Measurements from ENCODE around the gene NUMBL. TPM values are rescaled to one million over a fixed set of nuclear protein-coding genes. Genes with fewer than 3 reads are reported as not detected.

NUMBL gene
- total RNA-seq, 1 donor from 2014 or later = 6.4 TPM

DNA sequence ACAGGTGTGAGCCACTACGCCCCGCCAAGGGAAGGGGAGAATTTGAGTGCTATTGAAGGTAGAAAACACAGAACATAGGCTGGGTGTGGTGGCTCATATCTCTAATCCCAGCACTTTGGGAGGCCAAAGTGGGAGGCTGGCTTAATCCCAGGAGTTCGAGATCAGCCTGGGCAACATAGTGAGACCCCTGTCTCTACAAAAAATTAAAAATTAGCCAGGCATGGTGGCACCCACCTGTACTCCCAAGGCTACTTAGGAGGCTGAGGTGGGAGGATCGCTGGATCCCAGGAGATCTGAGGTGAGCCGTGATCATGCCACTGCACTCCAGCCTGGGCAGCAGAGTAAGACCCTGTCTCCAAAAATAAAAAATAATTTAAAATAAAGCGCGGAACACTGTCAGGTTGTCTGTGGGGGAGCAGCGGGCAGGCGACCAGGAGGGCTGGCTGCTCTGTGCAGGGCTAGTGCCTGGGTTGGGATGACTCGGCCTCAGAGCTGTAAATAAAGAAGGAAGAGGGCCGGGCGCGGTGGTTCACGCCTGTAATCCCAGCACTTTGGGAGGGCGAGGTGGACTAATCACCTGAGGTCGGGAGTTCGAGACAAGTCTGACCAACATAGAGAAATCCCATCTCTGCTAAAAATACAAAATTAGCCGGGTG, 48.3 kb downstream of the NUMBL start:
- no peaks in the 10 kb centered on the region for H3K9me3 Mint-ChIP-seq

DNA sequence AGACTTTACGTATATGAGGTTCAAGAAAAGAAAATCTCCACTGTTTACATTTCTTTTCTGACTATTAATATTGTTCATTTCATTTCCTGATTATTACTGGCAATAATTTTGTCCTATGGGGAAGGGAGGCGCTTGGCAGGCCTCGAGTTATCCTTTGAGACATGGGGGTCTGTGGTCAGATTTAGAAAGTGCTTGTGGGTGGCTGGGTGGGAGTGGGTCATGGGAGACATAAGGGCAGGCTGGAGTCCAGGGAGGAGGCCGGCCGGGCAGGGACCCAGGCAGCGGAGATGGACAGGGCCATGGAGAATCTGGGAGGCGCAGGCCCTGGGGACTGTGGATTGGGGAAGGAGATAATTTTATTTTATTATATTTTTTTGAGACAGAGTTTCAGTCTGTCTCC, 49.2 kb downstream of the NUMBL start:
- H3F3A ChIP-seq (ENCODE audit: low read depth) = no peaks in the 10 kb centered on the region
- H3K9me3 ChIP-seq (ENCODE audit: low read depth) = no peaks in the 10 kb centered on the region
- H3K4me2 ChIP-seq = no peak overlapping the region
- no peaks in the 10 kb centered on the region for H3K36me3 ChIP-seq
- H3K4me1 ChIP-seq = no peaks in the 10 kb centered on the region
- no peak overlapping the region for H3K27ac ChIP-seq
- H3K36me3 Mint-ChIP-seq = no peaks in the 10 kb centered on the region
- H2AFZ ChIP-seq (replicated peaks) = no peak overlapping the region
- no peak overlapping the region for H3K27ac Mint-ChIP-seq
- H3K27me3 Mint-ChIP-seq (ENCODE audit: insufficient read depth, low read depth) = peaks cover 3% of the 10 kb centered on the region
- H3K79me2 ChIP-seq (ENCODE audit: low read depth) = no peaks in the 10 kb centered on the region
- TF ChIP-seq EZH2phosphoT487 (IDR thresholded peaks at IDR 0.05) (no peak), EZH2 (IDR thresholded peaks at IDR 0.05) (no peak)
- TF ChIP-seq, protein P1, sequence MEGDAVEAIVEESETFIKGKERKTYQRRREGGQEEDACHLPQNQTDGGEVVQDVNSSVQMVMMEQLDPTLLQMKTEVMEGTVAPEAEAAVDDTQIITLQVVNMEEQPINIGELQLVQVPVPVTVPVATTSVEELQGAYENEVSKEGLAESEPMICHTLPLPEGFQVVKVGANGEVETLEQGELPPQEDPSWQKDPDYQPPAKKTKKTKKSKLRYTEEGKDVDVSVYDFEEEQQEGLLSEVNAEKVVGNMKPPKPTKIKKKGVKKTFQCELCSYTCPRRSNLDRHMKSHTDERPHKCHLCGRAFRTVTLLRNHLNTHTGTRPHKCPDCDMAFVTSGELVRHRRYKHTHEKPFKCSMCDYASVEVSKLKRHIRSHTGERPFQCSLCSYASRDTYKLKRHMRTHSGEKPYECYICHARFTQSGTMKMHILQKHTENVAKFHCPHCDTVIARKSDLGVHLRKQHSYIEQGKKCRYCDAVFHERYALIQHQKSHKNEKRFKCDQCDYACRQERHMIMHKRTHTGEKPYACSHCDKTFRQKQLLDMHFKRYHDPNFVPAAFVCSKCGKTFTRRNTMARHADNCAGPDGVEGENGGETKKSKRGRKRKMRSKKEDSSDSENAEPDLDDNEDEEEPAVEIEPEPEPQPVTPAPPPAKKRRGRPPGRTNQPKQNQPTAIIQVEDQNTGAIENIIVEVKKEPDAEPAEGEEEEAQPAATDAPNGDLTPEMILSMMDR (IDR thresholded peaks at IDR 0.05) = no peak
- H3K9me3 Mint-ChIP-seq = no peaks in the 10 kb centered on the region
- H4K20me1 ChIP-seq (ENCODE audit: low read depth) = no peaks in the 10 kb centered on the region
- H3K4me3 ChIP-seq = no peak overlapping the region
- H3K27me3 ChIP-seq = no peaks in the 10 kb centered on the region
- DNase-seq (ENCODE audit: low spot score) = no peak
- H3K4me3 Mint-ChIP-seq = no peak overlapping the region
- H3K4me1 Mint-ChIP-seq = peaks cover 9% of the 10 kb centered on the region
- H3K9ac ChIP-seq = no peak overlapping the region

More for the DNA sequence above, 48.3 kb downstream of the NUMBL start:
- Histone ChIP-seq H3F3A (ENCODE audit: low read depth) (no peaks in the 10 kb centered on the region), H3K27ac (no peak overlapping the region), H3K27me3 (no peaks in the 10 kb centered on the region), H3K4me2 (no peak overlapping the region), H3K36me3 (no peaks in the 10 kb centered on the region), H3K4me1 (no peaks in the 10 kb centered on the region), H3K9me3 (ENCODE audit: low read depth) (no peaks in the 10 kb centered on the region), H3K9ac (no peak overlapping the region), H3K4me3 (no peak overlapping the region), H3K79me2 (ENCODE audit: low read depth) (no peaks in the 10 kb centered on the region), H4K20me1 (ENCODE audit: low read depth) (no peaks in the 10 kb centered on the region), H2AFZ (replicated peaks) (no peak overlapping the region)
- DNase-seq (ENCODE audit: low spot score) = no peak
- no peak overlapping the region for H3K4me3 Mint-ChIP-seq
- no peaks in the 10 kb centered on the region for H3K36me3 Mint-ChIP-seq
- H3K4me1 Mint-ChIP-seq = peaks cover 9% of the 10 kb centered on the region
- TF ChIP-seq EZH2 (IDR thresholded peaks at IDR 0.05) (no peak), EZH2phosphoT487 (IDR thresholded peaks at IDR 0.05) (no peak)
- TF ChIP-seq, protein P1 (IDR thresholded peaks at IDR 0.05) = no peak
- peaks cover 3% of the 10 kb centered on the region for H3K27me3 Mint-ChIP-seq (ENCODE audit: insufficient read depth, low read depth)
- no peak overlapping the region for H3K27ac Mint-ChIP-seq

DNA sequence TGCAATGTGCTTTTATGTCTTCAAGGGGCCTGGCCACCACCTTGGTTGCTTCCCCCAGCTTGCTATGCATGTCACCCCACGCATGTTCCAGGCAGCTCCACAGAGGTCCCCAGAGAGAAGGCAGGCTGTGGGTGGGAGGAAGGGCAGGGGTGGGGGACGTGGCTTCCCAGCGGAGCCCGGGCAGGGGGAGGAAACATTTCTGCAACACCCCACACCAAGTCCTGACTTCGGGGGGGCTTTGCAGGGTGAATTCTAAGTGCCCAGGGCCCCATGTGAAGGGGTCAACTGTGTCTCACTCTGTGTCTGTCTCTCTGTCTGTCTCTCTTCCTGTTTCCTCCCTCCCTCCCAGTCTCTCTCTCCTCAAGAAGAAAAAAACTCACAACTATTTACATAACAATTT, 49.7 kb downstream of the NUMBL start:
- TF ChIP-seq EZH2phosphoT487 (IDR thresholded peaks at IDR 0.05) (no peak), EZH2 (IDR thresholded peaks at IDR 0.05) (no peak)
- TF ChIP-seq, protein P1 (IDR thresholded peaks at IDR 0.05) = no peak
- Histone ChIP-seq H4K20me1 (ENCODE audit: low read depth) (no peaks in the 10 kb centered on the region), H3K4me1 (no peaks in the 10 kb centered on the region), H3K9me3 (ENCODE audit: low read depth) (no peaks in the 10 kb centered on the region), H3K36me3 (no peaks in the 10 kb centered on the region), H3K9ac (no peak overlapping the region), H3K4me3 (no peak overlapping the region), H3F3A (ENCODE audit: low read depth) (no peaks in the 10 kb centered on the region), H3K27ac (no peak overlapping the region), H3K27me3 (peaks cover 5% of the 10 kb centered on the region), H2AFZ (replicated peaks) (no peak overlapping the region), H3K79me2 (ENCODE audit: low read depth) (no peaks in the 10 kb centered on the region), H3K4me2 (no peak overlapping the region)
- peaks cover 6% of the 10 kb centered on the region for H3K4me1 Mint-ChIP-seq
- no peaks in the 10 kb centered on the region for H3K36me3 Mint-ChIP-seq
- peaks cover 3% of the 10 kb centered on the region for H3K27me3 Mint-ChIP-seq (ENCODE audit: insufficient read depth, low read depth)
- no peak overlapping the region for H3K4me3 Mint-ChIP-seq
- no peak overlapping the region for H3K27ac Mint-ChIP-seq
- no peaks in the 10 kb centered on the region for H3K9me3 Mint-ChIP-seq
- DNase-seq (ENCODE audit: low spot score) = no peak
